Nephron progenitor cell (in vitro differentiated cells): ENCODE results near the gene FOXM1.

Experiments used
- DNase-seq: peaks from one replicate; pipeline ENCODE4 v3.0.0; 2021
- H3K27ac Mint-ChIP-seq: 2 replicates; pipeline ENCODE4 v1.8.0; 2021; ENCODE audit warnings: mild to moderate bottlenecking, moderate library complexity, mixed read lengths
- H3K27me3 Mint-ChIP-seq: 2 replicates; pipeline ENCODE4 v1.8.0; 2021; ENCODE audit warnings: mild to moderate bottlenecking, low read depth, mixed read lengths; ENCODE audit not compliant: poor library complexity
- H3K36me3 Mint-ChIP-seq: 2 replicates; pipeline ENCODE4 v1.8.0; 2021; ENCODE audit warnings: low read depth, mixed read lengths
- H3K4me1 Mint-ChIP-seq: 2 replicates; pipeline ENCODE4 v1.8.0; 2021; ENCODE audit warnings: mixed read lengths
- H3K4me3 Mint-ChIP-seq: 2 replicates; pipeline ENCODE4 v1.8.0; 2021; ENCODE audit warnings: mild to moderate bottlenecking, moderate library complexity, mixed read lengths
- H3K9me3 Mint-ChIP-seq: 2 replicates; pipeline ENCODE4 v1.8.0; 2021; ENCODE audit warnings: mild to moderate bottlenecking, moderate library complexity, mixed read lengths
- CTCF ChIP-seq: fragments of 200-600 bp; sonication (generic); IDR thresholded peaks from 2 replicates; pipeline ENCODE4 v1.5.0; 2021; ENCODE audit warnings: antibody characterized with exemption

FOXM1 gene

GRCh38 chr12:2855546-2855945 is 21.4 kb downstream of the FOXM1 start:
- Mint-ChIP-seq H3K4me3 (no peak overlapping the region), H3K9me3 (no peaks in the 10 kb centered on the region), H3K36me3 (peaks cover 19% of the 10 kb centered on the region), H3K27ac (no peak overlapping the region), H3K27me3 (peaks cover 16% of the 10 kb centered on the region), H3K4me1 (peaks cover 50% of the 10 kb centered on the region)
- no peak for DNase-seq
- TF ChIP-seq CTCF: no peak

- H3K9me3 Mint-ChIP-seq: no peaks in the 10 kb centered on the region
- no peak for DNase-seq
- H3K27ac Mint-ChIP-seq: peak overlapping the region; percentile 48
- no peak overlapping the region for H3K4me3 Mint-ChIP-seq
- H3K27me3 Mint-ChIP-seq: peaks cover 16% of the 10 kb centered on the region
- peaks cover 12% of the 10 kb centered on the region for H3K36me3 Mint-ChIP-seq
- no peak for TF ChIP-seq CTCF
- H3K4me1 Mint-ChIP-seq: peaks cover 53% of the 10 kb centered on the region
Observed at GRCh38 chr12:2854669-2855453, 22.1 kb downstream of the FOXM1 start.

- Mint-ChIP-seq H3K27me3 (peaks cover 16% of the 10 kb centered on the region), H3K4me3 (no peak overlapping the region), H3K4me1 (peaks cover 58% of the 10 kb centered on the region), H3K9me3 (no peaks in the 10 kb centered on the region), H3K27ac (no peak overlapping the region), H3K36me3 (peaks cover 3% of the 10 kb centered on the region)
- DNase-seq: peak; percentile 92
- TF ChIP-seq CTCF: peak; percentile 85
Observed at GRCh38 chr12:2853626-2854025, 23.3 kb downstream of the FOXM1 start.

GRCh38 chr12:2851931-2852330 is 25.0 kb downstream of the FOXM1 start:
- peaks cover 19% of the 10 kb centered on the region for H3K27me3 Mint-ChIP-seq
- no peak for DNase-seq
- peaks cover 56% of the 10 kb centered on the region for H3K4me1 Mint-ChIP-seq
- H3K4me3 Mint-ChIP-seq: no peak overlapping the region
- H3K36me3 Mint-ChIP-seq: peaks cover 5% of the 10 kb centered on the region
- H3K27ac Mint-ChIP-seq: no peak overlapping the region
- no peak for TF ChIP-seq CTCF
- no peaks in the 10 kb centered on the region for H3K9me3 Mint-ChIP-seq

GRCh38 chr12:2845280-2845679 is 31.7 kb downstream of the FOXM1 start:
- no peaks in the 10 kb centered on the region for H3K9me3 Mint-ChIP-seq
- H3K27me3 Mint-ChIP-seq: peaks cover 11% of the 10 kb centered on the region
- peaks cover 54% of the 10 kb centered on the region for H3K4me1 Mint-ChIP-seq
- H3K4me3 Mint-ChIP-seq: no peak overlapping the region
- no peak for TF ChIP-seq CTCF
- no peak overlapping the region for H3K27ac Mint-ChIP-seq
- DNase-seq: peak; percentile 51
- peaks cover 14% of the 10 kb centered on the region for H3K36me3 Mint-ChIP-seq

- H3K27ac Mint-ChIP-seq: peak overlapping the region; percentile 36
- TF ChIP-seq CTCF: no peak
- no peaks in the 10 kb centered on the region for H3K9me3 Mint-ChIP-seq
- H3K36me3 Mint-ChIP-seq: peaks cover 17% of the 10 kb centered on the region
- H3K4me3 Mint-ChIP-seq: peak overlapping the region; percentile 9
- H3K27me3 Mint-ChIP-seq: peaks cover 14% of the 10 kb centered on the region
- no peak for DNase-seq
- H3K4me1 Mint-ChIP-seq: peaks cover 50% of the 10 kb centered on the region
Observed at GRCh38 chr12:2844786-2845185, 32.2 kb downstream of the FOXM1 start.
